ENCODE measurements around the gene AURKB. TPM values are rescaled to one million over a fixed set of nuclear protein-coding genes. Genes with fewer than 3 reads are reported as not detected.
"Not testable (repeated sequence)": the region's sequence is repeated elsewhere in the genome, so short reads cannot be mapped to it uniquely, and the experiment has no call there.

Gene AURKB
- total RNA-seq, 4 donors from 2014 or later = 3.2 to 12.9 (median 8.6) TPM

DNA sequence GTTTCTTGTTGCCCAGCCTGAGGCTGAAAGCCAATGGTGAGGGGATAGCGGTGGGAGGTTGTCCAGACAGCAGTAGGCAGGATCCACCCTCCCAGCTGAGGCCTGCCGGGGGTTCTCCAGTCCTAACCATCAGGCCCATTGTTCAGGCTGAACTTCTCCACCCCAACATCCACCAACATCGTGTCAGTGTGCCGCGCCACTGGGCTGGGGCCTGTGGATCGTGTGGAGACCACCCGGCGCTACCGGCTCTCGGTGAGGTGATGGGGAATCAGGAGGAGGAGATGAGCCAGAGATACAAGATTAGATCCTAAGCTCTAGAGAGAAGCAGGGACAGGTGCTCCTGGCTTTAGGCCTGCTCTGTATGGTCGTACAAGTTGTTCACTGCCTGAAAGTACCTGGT is 44.5 kb upstream of the AURKB start:
- no peak for TF ChIP-seq POLR2A (IDR thresholded peaks at IDR 0.05)
- TF ChIP-seq CTCF (IDR thresholded peaks at IDR 0.05) = no peak
- WGBS, 2 donors = 97% methylated on average over 11 of the region's 11 CpGs
- intact Hi-C loops (cut with DNase I; ENCODE audit: low total_unique reads) = no loop called here
- H3K4me3 ChIP-seq (ENCODE audit: low read depth, poor library complexity, severe bottlenecking) = no peak overlapping the region
- DNase-seq (ENCODE audit: low spot score in 2 of 2) = no peak

GRCh38 chr17:8253801-8254200 is 43.4 kb upstream of the AURKB start:
- 74 to 84% methylated on average over 8 of the region's 8 CpGs for WGBS, 2 donors
- DNase-seq (ENCODE audit: low spot score in 2 of 2) = no peak
- intact Hi-C loops (cut with DNase I; ENCODE audit: low total_unique reads) = no loop called here
- no peak overlapping the region for H3K4me3 ChIP-seq (ENCODE audit: low read depth, poor library complexity, severe bottlenecking)
- TF ChIP-seq CTCF (IDR thresholded peaks at IDR 0.05) (no peak), POLR2A (IDR thresholded peaks at IDR 0.05) (no peak)

GRCh38 chr17:8251411-8251810 is 41.0 kb upstream of the AURKB start:
- intact Hi-C loops (cut with DNase I; ENCODE audit: low total_unique reads); H3K4me3 ChIP-seq (ENCODE audit: low read depth, poor library complexity, severe bottlenecking); DNase-seq (ENCODE audit: low spot score in 2 of 2): not testable (repeated sequence)
- 65 to 92% methylated on average over 2 of the region's 2 CpGs for WGBS, 2 donors

DNA sequence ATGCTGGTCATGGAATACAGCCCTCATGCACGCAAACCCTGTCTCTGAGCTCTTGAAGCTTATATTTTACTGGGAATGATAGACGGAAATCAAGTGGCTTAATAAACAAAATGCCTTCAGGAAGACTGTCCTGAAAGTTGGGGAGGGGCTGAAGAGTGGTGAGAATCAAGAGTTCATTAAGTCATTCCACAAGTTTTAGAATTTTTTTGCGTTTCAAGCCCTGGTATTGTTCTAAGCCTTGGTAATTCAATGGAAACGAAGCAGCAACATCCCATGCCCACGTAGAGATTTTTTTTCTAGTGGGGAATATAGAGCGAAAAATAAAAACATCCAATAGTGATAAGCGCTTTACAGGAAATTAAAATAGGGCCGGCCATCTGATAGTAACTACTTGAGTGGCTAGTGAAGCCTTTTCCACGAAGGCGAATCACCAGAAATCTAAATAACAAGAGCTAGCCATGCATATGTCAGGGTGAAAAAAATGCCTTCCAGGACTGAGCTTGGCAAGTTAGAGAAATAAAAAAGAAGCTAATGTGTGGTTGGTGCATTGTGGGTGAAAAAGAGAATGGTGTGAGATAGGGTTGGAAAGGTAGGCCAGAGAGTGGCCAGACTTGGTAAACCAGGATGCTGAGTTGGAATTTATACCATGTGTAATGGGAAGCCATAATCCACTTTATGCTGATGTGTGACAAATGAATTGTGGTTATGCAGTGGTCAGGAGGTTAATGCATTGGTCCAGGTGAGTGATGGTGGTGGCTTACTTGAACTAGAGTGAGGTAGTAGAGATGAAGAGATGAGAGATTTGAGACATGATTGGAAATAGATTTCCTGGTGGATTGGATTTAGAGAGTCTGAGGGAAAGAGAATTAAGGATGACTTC is 39.5 kb upstream of the AURKB start:
- TF ChIP-seq CTCF (IDR thresholded peaks at IDR 0.05) (no peak), POLR2A (IDR thresholded peaks at IDR 0.05) (no peak)
- WGBS, 2 donors = 12 to 14% methylated on average over 10 of the region's 10 CpGs
- H3K4me3 ChIP-seq (ENCODE audit: low read depth, poor library complexity, severe bottlenecking) = peak overlapping the region; percentile 50
- intact Hi-C loops (cut with DNase I; ENCODE audit: low total_unique reads) = no loop called here
- DNase-seq (ENCODE audit: low spot score in 2 of 2) = no peak

- H3K4me3 ChIP-seq (ENCODE audit: low read depth, poor library complexity, severe bottlenecking) = peak within 1 kb of the TSS; percentile 50
- intact Hi-C loops (cut with DNase I; ENCODE audit: low total_unique reads) = no loop called here
- DNase-seq (ENCODE audit: low spot score in 2 of 2) = peak; percentile 93 to 99
- WGBS, 2 donors = 0% methylated on average over 50 to 58 of the region's 58 CpGs
- no peak for TF ChIP-seq CTCF (IDR thresholded peaks at IDR 0.05)
- no peak for TF ChIP-seq POLR2A (IDR thresholded peaks at IDR 0.05)
These were observed 38.6 kb upstream of the AURKB start, which contains the start of gene PFAS for GRCh38 chr17:8248751-8249607. PFAS (plus strand) TSS chr17:8249289; CDS start chr17:8253938, 4,649 bp downstream.

GRCh38 chr17:8244768-8245167 is 34.4 kb upstream of the AURKB start:
- WGBS, 2 donors = 97% methylated on average over 8 of the region's 8 CpGs
- H3K4me3 ChIP-seq (ENCODE audit: low read depth, poor library complexity, severe bottlenecking) = no peak overlapping the region
- DNase-seq (ENCODE audit: low spot score in 2 of 2) = no peak
- TF ChIP-seq POLR2A (IDR thresholded peaks at IDR 0.05) = no peak
- TF ChIP-seq CTCF (IDR thresholded peaks at IDR 0.05) = no peak
- intact Hi-C loops (cut with DNase I; ENCODE audit: low total_unique reads) = no loop called here
